ENCODE data around the gene KANK2.

DNA sequence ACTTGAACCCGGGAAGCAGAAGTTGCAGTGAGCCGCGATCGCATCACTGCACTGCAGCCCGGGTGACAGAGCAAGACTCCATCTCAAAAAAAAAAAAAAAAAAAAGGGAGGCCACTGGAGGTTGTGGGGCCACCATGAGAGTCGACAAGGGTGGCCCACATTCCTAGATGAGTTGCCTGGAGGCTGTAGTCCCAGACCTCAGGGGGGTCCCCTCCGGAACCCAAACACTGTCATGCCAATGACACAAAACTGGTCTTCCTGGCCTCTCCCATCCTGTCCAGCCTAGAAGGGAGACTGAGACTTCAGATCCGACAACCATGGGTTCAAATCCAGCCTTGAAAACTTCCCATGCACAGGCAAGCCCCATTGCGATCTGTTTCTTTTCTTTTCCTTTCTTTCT is 56.4 kb downstream of the KANK2 start:
- TF ChIP-seq, protein P1, sequence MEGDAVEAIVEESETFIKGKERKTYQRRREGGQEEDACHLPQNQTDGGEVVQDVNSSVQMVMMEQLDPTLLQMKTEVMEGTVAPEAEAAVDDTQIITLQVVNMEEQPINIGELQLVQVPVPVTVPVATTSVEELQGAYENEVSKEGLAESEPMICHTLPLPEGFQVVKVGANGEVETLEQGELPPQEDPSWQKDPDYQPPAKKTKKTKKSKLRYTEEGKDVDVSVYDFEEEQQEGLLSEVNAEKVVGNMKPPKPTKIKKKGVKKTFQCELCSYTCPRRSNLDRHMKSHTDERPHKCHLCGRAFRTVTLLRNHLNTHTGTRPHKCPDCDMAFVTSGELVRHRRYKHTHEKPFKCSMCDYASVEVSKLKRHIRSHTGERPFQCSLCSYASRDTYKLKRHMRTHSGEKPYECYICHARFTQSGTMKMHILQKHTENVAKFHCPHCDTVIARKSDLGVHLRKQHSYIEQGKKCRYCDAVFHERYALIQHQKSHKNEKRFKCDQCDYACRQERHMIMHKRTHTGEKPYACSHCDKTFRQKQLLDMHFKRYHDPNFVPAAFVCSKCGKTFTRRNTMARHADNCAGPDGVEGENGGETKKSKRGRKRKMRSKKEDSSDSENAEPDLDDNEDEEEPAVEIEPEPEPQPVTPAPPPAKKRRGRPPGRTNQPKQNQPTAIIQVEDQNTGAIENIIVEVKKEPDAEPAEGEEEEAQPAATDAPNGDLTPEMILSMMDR (IDR thresholded peaks at IDR 0.05; ENCODE audit: poor library complexity, severe bottlenecking): no peak
- no peak for TF ChIP-seq SMC3 (conservative IDR thresholded peaks at IDR 0.05; ENCODE audit: poor library complexity)
